Measurements from ENCODE around the gene EDA.
"Not testable (repeated sequence)": the region's sequence is repeated elsewhere in the genome, so short reads cannot be mapped to it uniquely, and the experiment has no call there.

EDA gene

DNA sequence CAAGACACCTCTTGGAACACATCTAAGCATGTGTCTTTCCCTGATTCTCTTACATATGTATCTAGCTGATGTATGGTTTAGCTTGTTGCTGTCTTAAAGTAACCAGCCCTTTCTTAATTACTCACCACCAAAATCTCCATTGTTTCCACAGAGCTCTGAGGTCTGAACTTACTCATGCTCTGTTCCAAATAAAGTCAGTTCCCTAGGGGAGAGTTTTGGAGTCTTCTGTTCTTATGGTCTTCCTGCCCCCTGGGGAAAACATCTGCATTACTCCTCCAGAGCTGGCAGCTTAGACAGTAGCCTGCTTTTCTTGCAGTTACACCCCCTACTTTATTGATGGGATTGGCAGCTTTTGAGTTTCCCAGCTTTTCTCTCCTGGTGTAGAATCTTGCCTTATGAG, 125.8 kb downstream of the EDA start:
- no peak for DNase-seq (ENCODE audit: insufficient read length, low spot score)

DNA sequence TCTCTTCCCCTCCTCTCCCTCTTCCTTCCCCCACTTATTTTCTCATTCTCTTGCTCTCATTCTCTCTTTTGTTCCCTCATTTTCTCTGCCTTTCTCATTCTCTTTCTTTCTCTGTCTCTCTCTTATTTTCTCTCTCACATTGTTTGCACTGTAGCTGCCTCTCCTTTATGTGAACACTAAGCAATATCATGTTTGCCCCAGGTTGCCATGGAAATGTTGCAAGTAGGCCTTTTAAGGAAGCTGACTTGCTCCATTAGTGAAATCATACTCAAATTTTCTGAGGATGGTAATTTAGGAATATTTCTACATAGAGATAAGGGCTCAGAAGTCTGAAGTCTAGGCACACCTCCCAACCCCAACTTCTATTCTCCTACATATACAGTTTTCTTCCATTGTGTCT, 130.1 kb downstream of the EDA start:
- FAIRE-seq (no peak), DNase-seq (ENCODE audit: insufficient read length, low spot score) (no peak)

More for the DNA sequence above, 125.8 kb downstream of the EDA start:
- no peak for FAIRE-seq

DNA sequence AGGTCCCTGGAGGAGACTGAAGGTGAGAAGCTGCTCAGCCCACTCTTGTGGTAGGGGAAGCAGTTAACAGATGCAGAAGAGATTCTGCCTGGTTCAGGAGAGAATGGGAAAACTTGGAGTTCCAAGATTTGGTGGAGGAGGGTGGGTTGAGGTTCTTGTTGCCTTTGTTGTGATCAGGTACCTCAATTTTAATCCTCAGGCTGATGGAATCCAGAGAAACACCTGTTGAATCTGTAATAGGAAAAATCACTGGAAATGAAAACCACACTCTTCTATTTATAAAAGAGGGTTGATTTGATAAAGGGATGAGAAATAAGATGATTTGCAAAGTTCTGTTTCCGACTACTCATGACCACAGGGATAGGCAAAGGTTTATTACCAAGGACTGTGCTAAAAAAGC, 132.1 kb downstream of the EDA start:
- DNase-seq (ENCODE audit: insufficient read length, low spot score) (no peak), FAIRE-seq (no peak)

DNA sequence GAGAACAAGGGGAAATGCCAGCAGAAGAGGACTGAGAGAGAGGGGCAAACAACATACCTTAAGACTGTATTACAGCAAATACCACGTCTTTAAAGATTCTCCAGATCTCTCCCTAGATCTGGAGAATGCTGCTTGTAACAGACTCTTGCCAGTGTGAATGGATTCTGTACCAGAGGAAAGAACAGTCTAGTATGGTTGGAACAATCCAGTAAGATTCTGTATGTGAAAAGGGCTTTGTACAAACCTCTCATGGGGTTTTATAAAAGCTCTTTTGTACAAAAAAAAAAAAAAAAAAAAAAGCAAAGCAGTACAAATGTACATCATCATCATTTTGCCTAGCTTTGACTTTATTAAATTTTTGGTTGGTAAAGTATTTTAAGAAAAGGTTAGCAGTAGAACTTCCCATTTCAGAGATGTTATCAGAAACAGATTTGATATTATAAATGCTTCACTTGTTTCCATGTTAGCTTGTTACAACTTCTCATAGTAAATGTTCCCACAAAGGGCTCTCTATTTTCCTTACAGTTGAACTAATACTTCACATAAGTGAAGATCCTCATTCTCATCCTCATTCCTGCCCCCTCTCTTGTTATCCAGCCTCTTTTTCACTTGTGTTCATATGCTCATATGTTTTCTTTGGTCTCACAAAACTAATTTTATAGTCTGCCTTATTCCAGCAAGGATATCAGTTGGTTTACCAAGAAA, 144.2 kb downstream of the EDA start:
- FAIRE-seq, result no peak
- no peak for DNase-seq (ENCODE audit: insufficient read length, low spot score)

DNA sequence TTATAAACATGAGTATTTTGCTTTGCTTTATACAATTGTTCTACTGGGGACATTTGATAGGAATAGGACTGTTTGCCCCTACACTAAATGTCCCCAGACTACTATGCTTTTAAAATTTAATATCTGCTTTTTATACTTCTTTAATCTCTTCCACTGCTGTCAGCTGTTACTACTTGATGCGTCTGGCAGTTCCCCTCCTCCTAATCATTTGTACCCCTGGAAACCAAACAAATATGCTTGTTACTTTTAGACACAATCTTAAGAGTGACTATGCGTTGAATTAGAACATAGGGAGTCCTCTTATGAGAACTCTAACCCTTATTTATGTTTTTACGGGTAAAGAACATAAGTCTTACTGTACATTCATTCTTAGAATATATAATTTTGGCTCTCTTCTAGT, 145.7 kb downstream of the EDA start:
- FAIRE-seq (no peak), DNase-seq (ENCODE audit: insufficient read length, low spot score) (no peak)

DNA sequence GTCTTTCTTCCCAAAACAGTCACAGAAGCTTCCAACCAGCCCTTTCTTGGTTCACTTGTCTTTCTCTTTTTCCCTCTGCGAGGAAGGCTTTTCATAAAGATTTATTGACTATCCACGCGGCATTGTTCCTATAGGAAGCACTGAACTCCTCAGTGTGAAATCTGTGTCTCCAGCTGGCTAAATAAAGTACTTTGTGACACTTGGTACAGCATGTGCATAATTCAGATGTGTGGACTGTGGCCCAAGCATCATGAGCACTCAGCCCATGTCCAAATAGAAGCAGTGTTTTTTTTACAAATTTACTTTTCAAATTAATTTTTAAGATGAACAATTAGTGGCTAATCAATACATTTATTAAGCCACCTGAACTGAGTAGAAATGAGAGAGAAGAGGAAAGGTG, 146.4 kb downstream of the EDA start:
- no peak for DNase-seq (ENCODE audit: insufficient read length, low spot score)
- no peak for FAIRE-seq

DNA sequence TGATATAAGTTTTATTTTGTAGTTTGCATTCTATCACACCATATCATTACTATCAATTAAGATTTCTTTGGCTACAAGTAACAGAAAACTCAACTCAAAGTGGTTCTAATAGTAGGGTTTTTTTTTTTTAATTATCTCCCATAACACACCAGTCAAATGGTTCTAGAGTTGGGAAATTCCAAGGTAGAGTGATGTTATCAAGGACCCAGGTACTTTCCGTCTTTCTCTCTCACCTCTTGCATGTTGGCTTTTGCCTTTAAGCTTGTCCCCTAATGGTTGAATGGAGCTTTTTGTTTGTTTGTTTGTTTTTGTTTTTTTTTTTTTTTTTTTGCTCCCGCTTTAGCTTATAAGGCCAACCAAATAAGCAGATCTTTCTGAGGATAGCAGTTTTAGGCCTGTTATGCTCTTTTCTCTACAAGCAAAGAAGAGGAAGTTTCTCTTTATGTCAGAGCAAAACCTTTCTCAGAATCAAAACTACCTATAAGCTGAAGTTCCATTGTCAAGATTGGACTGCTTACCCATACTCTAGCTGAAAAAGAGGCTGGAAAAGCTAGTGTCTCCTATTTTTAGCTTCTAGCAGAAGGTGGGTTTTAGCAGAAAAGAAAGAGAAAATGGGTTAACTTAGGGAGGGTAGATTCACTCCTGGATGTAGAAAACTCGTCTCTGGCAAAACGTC, 177.5 kb downstream of the EDA start:
- DNase-seq (ENCODE audit: insufficient read length, low spot score), result no peak
- FAIRE-seq, result no peak

DNA sequence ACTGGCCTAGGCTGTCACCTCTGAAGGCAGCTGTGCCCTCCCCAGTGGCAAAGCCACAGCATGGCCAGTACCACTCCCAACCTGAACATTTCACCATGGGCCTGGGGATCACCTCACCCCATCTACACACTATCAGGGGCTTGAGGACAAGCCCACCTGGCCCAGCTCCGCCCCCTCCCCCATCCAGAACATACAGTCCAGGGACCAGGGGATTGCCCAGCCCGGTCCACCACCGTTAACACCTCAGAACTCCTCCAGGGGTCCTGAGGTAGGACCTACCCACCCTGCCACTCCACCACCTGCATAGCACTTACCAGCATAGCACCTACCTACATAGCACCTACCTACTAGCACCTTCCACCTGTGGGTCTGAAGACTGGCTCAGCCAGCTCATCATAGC, 179.8 kb downstream of the EDA start:
- FAIRE-seq (no peak), DNase-seq (ENCODE audit: insufficient read length, low spot score) (no peak)

DNA sequence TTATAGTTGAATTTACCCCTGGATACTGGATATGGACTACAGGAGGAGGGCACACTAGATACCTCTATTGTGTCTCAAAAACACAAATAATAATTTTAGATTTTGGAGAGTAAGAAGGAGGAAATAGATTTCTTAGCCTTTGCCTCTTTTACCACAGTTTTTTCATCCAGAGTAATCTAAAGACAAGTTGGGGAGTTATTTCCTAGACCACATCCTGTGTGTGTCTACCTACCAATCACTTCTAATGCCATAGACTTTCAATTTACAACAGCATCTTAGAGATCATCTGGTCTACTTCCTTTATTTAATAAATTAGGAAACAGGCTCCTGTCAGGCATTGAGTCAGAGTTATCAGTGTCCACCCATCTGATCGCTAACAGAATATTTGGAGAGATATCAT, 191.5 kb downstream of the EDA start:
- no peak for FAIRE-seq
- no peak for DNase-seq (ENCODE audit: insufficient read length, low spot score)

DNA sequence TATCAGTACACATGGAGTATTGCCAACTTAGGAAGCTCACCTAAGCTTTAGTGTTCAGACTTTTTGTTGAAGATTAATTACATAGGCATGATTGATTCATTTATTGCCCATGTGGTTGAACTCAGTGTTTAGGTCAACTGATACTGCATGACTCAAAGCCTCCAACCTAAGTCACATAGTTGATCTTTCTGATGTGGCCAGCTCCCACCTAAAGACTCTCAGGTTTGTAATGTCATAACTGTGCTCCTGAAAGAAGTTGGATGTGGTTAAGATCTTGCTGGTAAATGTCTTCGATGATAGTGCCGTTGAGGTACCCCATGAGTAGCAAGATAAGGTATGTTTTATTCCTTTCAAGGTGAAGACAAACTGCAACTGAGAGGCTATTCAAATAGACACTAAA, 192.5 kb downstream of the EDA start:
- DNase-seq (ENCODE audit: insufficient read length, low spot score), result no peak
- no peak for FAIRE-seq

DNA sequence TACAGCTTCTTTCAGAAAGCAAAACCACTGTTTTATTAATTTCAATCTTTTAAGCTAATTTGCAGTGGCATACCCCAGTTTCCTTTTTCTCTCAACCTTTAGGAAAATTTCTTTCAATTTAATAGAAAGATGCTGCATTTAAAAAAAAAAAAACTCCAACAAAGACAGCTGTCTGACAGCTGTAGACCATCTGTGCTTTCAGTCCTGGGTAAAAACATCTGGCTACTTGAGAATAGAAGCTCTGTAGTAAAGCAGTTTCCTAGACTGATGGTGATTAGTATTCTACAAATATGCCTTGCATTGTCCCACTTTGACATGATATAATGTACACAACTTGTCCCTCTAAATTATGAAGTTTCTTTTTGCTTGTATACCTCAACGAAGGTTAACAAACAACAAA, 197.8 kb downstream of the EDA start:
- DNase-seq (ENCODE audit: insufficient read length, low spot score), result no peak
- no peak for FAIRE-seq

DNA sequence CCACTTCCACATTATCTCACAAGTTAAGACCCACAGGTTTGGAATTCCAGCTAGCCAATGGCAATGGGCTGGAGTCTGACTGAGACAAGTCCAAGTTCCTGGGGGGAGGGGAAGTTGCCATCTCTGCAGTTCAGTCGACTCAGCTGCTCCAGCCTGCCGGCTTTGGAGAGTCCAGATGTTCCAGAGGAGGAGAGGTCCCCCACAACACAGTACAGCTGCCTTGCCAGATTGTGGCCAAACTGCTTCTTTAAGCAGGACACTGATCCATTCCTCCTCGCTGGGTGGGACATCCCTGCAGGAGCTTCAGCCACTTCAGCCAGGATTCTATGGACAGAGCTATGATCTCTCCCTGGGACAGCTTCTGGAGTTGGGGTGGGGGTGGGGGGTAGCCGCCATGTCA, 199.2 kb downstream of the EDA start:
- DNase-seq (ENCODE audit: insufficient read length, low spot score), result no peak
- no peak for FAIRE-seq

DNA sequence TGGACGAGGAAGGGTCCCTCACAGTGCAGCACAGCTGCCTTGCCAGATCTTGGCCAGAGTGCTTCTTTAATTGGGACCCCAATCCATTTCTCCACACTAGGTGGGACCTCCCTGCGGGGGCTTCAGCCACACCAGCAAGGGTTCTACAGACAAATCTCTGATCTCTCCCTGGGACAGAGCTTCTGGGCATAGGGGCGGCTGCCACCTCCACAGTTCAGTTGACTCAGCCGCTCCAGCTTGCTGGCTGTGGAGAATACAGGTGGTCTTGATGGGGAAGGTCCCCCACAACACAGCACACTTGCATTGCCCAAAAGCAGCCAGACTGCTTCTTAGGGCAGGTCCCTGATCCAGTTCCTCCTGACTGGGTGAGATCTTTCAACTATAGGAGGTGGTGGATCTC, 199.6 kb downstream of the EDA start:
- FAIRE-seq, result no peak
- no peak for DNase-seq (ENCODE audit: insufficient read length, low spot score)

DNA sequence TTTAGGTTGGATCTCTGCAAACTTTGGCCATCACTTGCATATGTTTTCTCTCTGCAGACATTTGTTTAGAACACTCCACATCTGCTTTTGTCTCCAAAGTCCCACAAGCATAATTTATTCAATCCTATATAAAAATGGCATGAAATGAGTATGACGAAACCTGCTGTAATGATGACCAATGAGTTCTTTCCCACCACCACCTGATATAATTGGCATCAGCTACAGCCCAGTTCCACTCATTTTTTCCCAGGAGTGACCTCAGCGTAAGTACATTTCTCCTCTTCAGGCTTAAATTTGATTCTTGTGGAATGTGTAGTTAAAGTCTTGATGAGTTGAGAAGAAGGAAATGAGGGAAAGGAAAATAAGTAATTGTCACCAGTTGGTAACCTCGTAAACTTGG, 228.7 kb downstream of the EDA start:
- FAIRE-seq (no peak), DNase-seq (ENCODE audit: insufficient read length, low spot score) (no peak)

DNA sequence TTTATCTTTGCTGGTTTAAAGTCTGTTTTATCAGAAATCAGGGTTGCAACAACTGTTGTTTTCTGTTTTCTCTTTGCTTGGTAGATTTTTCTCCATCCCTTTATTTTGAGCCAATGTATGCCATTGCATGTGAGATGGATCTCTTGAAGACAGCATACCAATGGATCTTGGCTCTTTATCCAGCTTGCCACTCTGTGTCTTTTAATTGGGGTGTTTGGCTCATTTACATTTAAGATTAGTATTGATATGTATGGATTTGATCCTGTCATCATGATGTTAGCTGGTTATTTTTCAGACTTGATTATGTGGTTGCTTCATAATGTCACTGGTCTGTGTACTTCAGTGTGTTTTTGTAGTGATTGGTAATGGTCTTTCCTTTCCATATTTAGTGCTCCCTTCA, 244.1 kb downstream of the EDA start:
- FAIRE-seq; DNase-seq (ENCODE audit: insufficient read length, low spot score): not testable (repeated sequence)

DNA sequence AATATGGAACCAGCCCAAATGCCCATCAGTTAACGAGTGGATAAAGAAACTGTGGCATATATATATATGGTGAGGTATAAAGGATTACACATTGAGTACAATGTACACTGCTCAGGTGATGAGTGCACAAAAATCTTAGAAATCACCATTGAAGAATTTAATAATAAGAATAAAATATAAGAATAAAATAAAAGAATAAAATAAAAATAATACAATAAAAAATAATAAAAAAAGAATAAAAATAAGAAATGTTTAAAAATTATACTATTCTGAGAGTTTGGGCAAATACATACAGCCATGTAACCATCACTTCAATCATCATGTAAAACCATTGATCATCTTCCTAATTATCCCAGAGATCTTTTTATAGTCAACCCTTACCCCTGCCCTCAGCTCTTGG, 260.3 kb downstream of the EDA start:
- DNase-seq (ENCODE audit: insufficient read length, low spot score) (no peak), FAIRE-seq (no peak)

DNA sequence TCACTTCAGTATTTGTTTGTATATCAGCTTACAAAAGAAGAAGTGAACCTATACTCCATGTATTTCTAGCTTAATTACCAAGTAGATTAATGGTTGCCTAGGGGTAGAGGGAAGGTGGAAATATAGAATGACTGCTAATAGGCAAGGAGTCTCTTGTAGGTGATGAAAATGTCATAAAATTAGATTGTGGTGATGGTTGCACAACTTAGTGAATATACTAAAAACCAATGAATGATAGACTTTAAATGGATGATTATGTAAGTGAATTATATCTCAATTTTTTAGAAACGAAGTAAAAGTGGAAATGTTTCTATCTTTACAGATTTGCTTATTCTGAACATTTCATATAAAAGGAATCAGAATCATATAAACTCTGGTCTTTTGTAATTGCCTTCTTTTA, 268.3 kb downstream of the EDA start:
- DNase-seq (ENCODE audit: insufficient read length, low spot score), result no peak
- no peak for FAIRE-seq

DNA sequence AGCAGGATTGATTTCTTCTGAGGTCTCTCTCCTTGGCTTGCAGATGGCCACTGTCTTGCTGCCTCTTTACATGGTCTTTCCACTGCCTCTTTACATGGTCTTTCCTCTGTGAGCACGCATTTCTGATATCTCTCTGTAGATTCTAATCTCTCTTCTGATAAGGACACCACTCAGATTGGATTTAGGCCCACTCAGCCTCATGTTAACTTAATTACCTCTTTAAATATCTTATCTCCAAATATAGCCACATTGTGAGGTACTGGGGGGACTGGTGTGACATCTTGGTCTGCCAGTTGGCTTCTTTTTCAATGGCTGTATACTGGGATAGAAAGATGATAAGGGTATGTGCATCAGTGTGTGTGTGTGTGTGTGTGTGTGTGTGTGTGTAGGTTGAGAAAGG, 280.1 kb downstream of the EDA start:
- FAIRE-seq (no peak), DNase-seq (ENCODE audit: insufficient read length, low spot score) (no peak)

DNA sequence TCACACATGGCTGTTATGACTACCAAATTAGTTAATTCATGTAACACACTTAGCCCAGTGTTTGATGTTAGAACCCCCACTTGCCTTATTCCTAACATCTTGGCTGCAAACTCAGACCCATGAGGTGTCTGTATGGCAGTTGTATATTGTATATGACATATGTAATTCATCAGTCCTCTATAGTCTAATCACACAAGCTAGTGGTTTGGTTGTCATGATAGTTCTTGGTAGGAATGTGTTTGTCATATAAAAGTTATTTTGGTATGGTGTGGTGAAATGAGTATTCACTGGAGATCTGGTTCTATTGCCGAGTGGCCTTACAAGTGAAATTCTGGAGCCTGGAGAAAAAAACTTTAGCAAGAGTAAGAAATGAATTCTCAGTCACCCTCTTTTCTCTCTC, 284.6 kb downstream of the EDA start:
- FAIRE-seq (no peak), DNase-seq (ENCODE audit: insufficient read length, low spot score) (no peak)

DNA sequence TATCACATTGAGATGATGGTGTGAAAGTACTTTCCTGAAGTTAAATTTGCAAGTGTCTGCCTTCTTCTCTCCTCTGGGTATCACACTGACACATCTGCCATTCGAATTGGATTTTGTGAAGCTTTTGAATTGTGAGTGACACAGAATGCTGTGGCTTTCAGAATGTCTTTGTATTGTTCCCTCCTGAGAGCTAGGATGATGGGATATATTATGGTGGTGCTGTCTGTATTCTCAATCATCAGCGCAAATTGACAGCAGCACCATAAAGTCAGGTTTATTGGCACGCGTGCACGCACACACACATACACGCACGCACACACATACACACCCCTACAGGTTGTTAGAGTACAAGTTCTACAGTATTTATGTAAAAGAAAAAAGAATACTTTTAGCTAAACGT, 290.5 kb downstream of the EDA start:
- DNase-seq (ENCODE audit: insufficient read length, low spot score), result no peak
- no peak for FAIRE-seq

DNA sequence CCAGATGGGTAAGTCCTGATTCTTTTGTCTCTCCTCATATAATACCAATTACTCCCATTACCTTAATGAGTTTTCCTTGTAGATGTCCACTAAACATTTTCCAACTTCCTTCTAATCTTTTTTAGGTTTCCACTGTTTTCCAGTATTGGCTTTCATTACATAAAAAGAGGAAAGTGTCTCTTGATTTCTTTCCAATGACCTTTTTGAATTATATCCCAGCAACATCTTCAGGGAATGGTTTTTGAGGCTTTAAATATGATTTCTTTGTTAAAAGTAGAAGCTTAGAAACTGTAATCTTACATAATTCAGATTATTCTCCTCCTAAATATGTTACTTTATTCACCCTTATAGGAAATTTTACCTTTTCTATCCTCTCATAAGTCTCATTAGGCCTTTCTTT, 298.9 kb downstream of the EDA start:
- FAIRE-seq, result no peak
- no peak for DNase-seq (ENCODE audit: insufficient read length, low spot score)

DNA sequence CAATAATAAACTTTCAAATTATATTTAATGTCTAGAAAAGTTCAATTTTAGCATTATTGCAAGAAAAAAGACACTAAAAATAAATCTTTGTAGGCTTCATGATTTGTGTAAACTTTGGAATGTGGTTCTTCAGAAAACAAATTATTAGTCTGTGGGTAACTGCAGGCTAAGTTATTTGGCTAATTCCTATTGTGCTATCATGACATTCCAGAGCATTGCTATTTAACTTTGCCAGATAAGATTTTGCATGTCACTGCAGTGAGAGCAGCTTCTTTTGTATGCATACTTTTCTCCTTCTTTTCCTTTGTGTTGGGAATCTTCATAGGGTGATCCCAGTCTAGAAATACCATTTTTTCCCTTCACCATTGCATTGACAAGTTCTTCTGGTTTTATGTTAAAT, 303.8 kb downstream of the EDA start:
- DNase-seq (ENCODE audit: insufficient read length, low spot score) (no peak), FAIRE-seq (no peak)

DNA sequence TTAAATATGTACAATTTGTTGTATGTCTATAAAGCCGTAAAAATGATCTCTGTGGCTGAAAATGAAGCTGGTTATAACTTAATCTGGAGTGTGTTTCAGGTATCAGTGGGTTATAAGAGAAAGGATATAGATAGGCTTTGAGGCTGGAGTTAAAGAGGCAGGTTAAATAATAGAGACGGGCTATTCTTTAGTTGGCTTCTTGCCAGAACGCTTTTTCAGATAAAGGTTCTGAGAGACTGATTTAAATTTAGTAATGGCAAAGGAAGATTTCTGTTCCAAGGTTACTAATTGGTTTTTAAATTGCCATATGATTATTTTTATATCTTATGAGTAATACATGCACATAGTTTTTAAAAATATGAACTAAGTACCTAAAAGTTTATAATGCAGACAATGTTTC, 316.4 kb downstream of the EDA start:
- no peak for FAIRE-seq
- DNase-seq (ENCODE audit: insufficient read length, low spot score), result no peak

Data from GM19239 (cell line).